H1 (cell line): ENCODE results near the gene RBM17. TPM values are rescaled to one million over a fixed set of nuclear protein-coding genes. Genes with fewer than 3 reads are reported as not detected.

ENCODE experiments used
- CTCF ChIA-PET: fragments of 300-600 bp; sonication (Branson Sonifier 250); formaldehyde crosslinking; loops from one replicate; lab custom pipeline; 2021; ENCODE audit not compliant: partially characterized antibody; lab: Charles Lee
- POLR2A ChIA-PET: fragments of 300-600 bp; sonication (Branson Sonifier 250); formaldehyde crosslinking; loops from one replicate; lab custom pipeline; 2021; ENCODE audit warnings: inconsistent platforms; ENCODE audit not compliant: partially characterized antibody; lab: Charles Lee
- DNase-seq, 2 experiments: peaks; one replicate each; pipeline versions ENCODE4 v3.0.0 to v3.0.0-alpha.2; 2010 to 2022; ENCODE audit warnings: low spot score in 2 of 2, low read depth in 1 of 2, mixed read lengths in 1 of 2
- FAIRE-seq: peaks from 2 replicates; lab custom pipeline; 2011; peaks lifted over from hg19 to GRCh38; lab: Jason Lieb, UNC
- H2AFZ ChIP-seq: 2 replicates; pipeline ENCODE4 v1.8.1; 2012; ENCODE audit warnings: low read length, inconsistent platforms
- H2AK5ac ChIP-seq: 2 replicates; pipeline ENCODE4 v1.6.1; 2013; ENCODE audit warnings: low read depth, low read length
- H2BK120ac ChIP-seq: replicated peaks from 2 replicates; pipeline ENCODE3; 2013; ENCODE audit warnings: low read depth, low read length, inconsistent platforms
- H2BK12ac ChIP-seq: 2 replicates; pipeline ENCODE4 v1.6.1; 2013; ENCODE audit warnings: low read depth, low read length
- H2BK15ac ChIP-seq: 2 replicates; pipeline ENCODE4 v1.6.1; 2013; ENCODE audit warnings: low read length
- H2BK20ac ChIP-seq: 2 replicates; pipeline ENCODE4 v1.6.1; 2013; ENCODE audit warnings: low read length
- H2BK5ac ChIP-seq: 2 replicates; pipeline ENCODE4 v1.6.1; 2013; ENCODE audit warnings: low read depth, low read length
- H3K14ac ChIP-seq: 2 replicates; pipeline ENCODE4 v1.6.1; 2013; ENCODE audit warnings: inconsistent platforms; ENCODE audit not compliant: insufficient read length
- H3K18ac ChIP-seq: 2 replicates; pipeline ENCODE4 v1.6.1; 2013; ENCODE audit warnings: low read length; ENCODE audit errors: extremely low read depth
- H3K23ac ChIP-seq: 2 replicates; pipeline ENCODE4 v1.6.1; 2013; ENCODE audit warnings: inconsistent platforms; ENCODE audit not compliant: insufficient read length
- H3K23me2 ChIP-seq: 2 replicates; pipeline ENCODE4 v1.6.1; 2013; ENCODE audit warnings: low read depth, low read length
- H3K27ac ChIP-seq: 2 replicates; pipeline ENCODE4 v1.6.1; 2011; ENCODE audit warnings: low read depth, low read length, inconsistent platforms
- H3K27me3 ChIP-seq, 4 experiments: replicated peaks in 1 of 4; 1 replicate in 1 of 4; 2 replicates in 3 of 4; pipeline versions ENCODE4 v1.6.1 to v1.8.1; 2011 to 2013; ENCODE audit warnings: low read length in 3 of 4, mild to moderate bottlenecking in 3 of 4, inconsistent platforms in 2 of 4, mixed read lengths in 2 of 4, moderate library complexity in 1 of 4; ENCODE audit not compliant: control insufficient read depth in 3 of 4, insufficient read depth in 3 of 4; ENCODE audit errors: extremely low read depth in 1 of 4
- H3K36me3 ChIP-seq, 4 experiments: 2 replicates each; pipeline versions ENCODE4 v1.6.1 to v1.8.1; 2011 to 2013; ENCODE audit warnings: mild to moderate bottlenecking in 4 of 4, low read length in 3 of 4, moderate library complexity in 2 of 4, control low read depth in 1 of 4, inconsistent platforms in 1 of 4; ENCODE audit not compliant: insufficient read depth in 4 of 4, control insufficient read depth in 2 of 4
- H3K4ac ChIP-seq: replicated peaks from 2 replicates; pipeline ENCODE3; 2013; ENCODE audit warnings: low read length, low read depth, mixed read lengths, inconsistent platforms; ENCODE audit not compliant: insufficient read length
- H3K4me1 ChIP-seq, 4 experiments: replicated peaks in 1 of 4; 1 replicate in 1 of 4; 2 replicates in 3 of 4; pipeline versions ENCODE4 v1.6.1 to v1.8.1; 2011 to 2013; ENCODE audit warnings: low read length in 3 of 4, inconsistent platforms in 2 of 4, mixed read lengths in 1 of 4; ENCODE audit not compliant: insufficient read depth in 4 of 4, control insufficient read depth in 3 of 4
- H3K4me2 ChIP-seq, 2 experiments: 2 replicates each; pipeline versions ENCODE4 v1.6.1 to v1.8.1; 2011 to 2013; ENCODE audit warnings: low read depth in 2 of 2, low read length in 2 of 2, control low read depth in 1 of 2, inconsistent platforms in 1 of 2, mild to moderate bottlenecking in 1 of 2; ENCODE audit not compliant: insufficient read depth in 1 of 2
- H3K4me3 ChIP-seq, 4 experiments: fragments of 200-600, 300-600 bp in 1 of 4; sonication (generic), shearing (Covaris generic), sonication (Bioruptor Twin) in 1 of 4; 2 replicates each; pipeline versions ENCODE4 v1.5.1 to v1.8.1; 2011 to 2016; ENCODE audit warnings: low read length in 4 of 4, low read depth in 3 of 4, control low read depth in 2 of 4, inconsistent platforms in 2 of 4, mild to moderate bottlenecking in 2 of 4, mixed read lengths in 1 of 4, moderate library complexity in 1 of 4; ENCODE audit not compliant: insufficient read depth in 2 of 4; ENCODE audit errors: extremely low read depth in 1 of 4
- H3K56ac ChIP-seq: replicated peaks from 2 replicates; pipeline ENCODE3; 2013; ENCODE audit warnings: low read depth, mild to moderate bottlenecking, mixed read lengths, low read length, inconsistent platforms; ENCODE audit not compliant: insufficient read length
- H3K79me1 ChIP-seq: 2 replicates; pipeline ENCODE4 v1.6.1; 2013; ENCODE audit warnings: low read depth, low read length, control low read depth
- H3K79me2 ChIP-seq, 2 experiments: 2 replicates each; pipeline versions ENCODE4 v1.6.1 to v1.8.1; 2012 to 2013; ENCODE audit warnings: low read length in 2 of 2, mild to moderate bottlenecking in 2 of 2, inconsistent platforms in 1 of 2; ENCODE audit not compliant: insufficient read depth in 2 of 2, control insufficient read depth in 1 of 2
- H3K9ac ChIP-seq, 4 experiments: replicated peaks in 1 of 4; 1 replicate in 1 of 4; 2 replicates in 3 of 4; pipeline versions ENCODE4 v1.6.1 to v1.8.1; 2011 to 2013; ENCODE audit warnings: low read depth in 3 of 4, low read length in 3 of 4, control low read depth in 2 of 4, mild to moderate bottlenecking in 2 of 4, moderate library complexity in 2 of 4, inconsistent platforms in 1 of 4; ENCODE audit errors: extremely low read depth in 1 of 4
- H3K9me3 ChIP-seq, 2 experiments: 2 replicates each; pipeline versions ENCODE4 v1.6.1 to v1.8.1; 2012 to 2013; ENCODE audit warnings: mild to moderate bottlenecking in 2 of 2, moderate library complexity in 2 of 2, control low read depth in 1 of 2, inconsistent platforms in 1 of 2, low read depth in 1 of 2, low read length in 1 of 2, mixed read lengths in 1 of 2; ENCODE audit not compliant: insufficient read depth in 2 of 2
- H4K20me1 ChIP-seq, 2 experiments: replicated peaks in 1 of 2; 2 replicates each; pipeline versions ENCODE3 to v1.8.1; 2011 to 2013; ENCODE audit warnings: inconsistent platforms in 2 of 2, low read length in 2 of 2, mild to moderate bottlenecking in 1 of 2; ENCODE audit not compliant: insufficient read depth in 2 of 2, control insufficient read depth in 1 of 2
- H4K5ac ChIP-seq: 2 replicates; pipeline ENCODE4 v1.6.1; 2013; ENCODE audit warnings: low read length, low read depth, mixed read lengths, inconsistent platforms; ENCODE audit not compliant: insufficient read length
- H4K8ac ChIP-seq: 2 replicates; pipeline ENCODE4 v1.8.0; 2013; ENCODE audit warnings: mild to moderate bottlenecking, moderate library complexity, low read length, inconsistent platforms; ENCODE audit not compliant: insufficient read depth; ENCODE audit errors: extremely low read depth
- H4K91ac ChIP-seq: replicated peaks from 2 replicates; pipeline ENCODE3; 2013; ENCODE audit warnings: low read length, mixed read lengths, inconsistent platforms; ENCODE audit not compliant: insufficient read length
- ATF3 ChIP-seq: IDR thresholded peaks from 2 replicates; pipeline ENCODE4 v1.6.1; 2011; ENCODE audit warnings: low read depth, mild to moderate bottlenecking, low read length; ENCODE audit not compliant: insufficient read depth
- WGBS, 2 experiments: shearing (Covaris generic) in 1 of 2; methylation state at CpG; one replicate each; pipeline versions ENCODE4 v1.1.6 to v1.1.7; 2013 to 2015; ENCODE audit warnings: low lambda C conversion rate in 2 of 2, mixed read lengths in 2 of 2, inconsistent platforms in 1 of 2, low coverage in 1 of 2, missing lambda C conversion rate in 1 of 2; ENCODE audit not compliant: insufficient replicate concordance in 2 of 2, insufficient coverage in 1 of 2, insufficient read length in 1 of 2; ENCODE audit errors: extremely low coverage in 1 of 2, missing lambda C conversion rate in 1 of 2; 5-methylcytosine and 5-hydroxymethylcytosine counted together
- polyA plus RNA-seq, 7 experiments: library from polyadenylated mRNA; depleted of rRNA in 3 of 7; stranded (reverse) in 5 of 7; unstranded in 2 of 7; fragments of >200 nt in 5 of 7; fragments of 200-250 nt in 2 of 7; gene quantifications; 1 replicate in 5 of 7; 2 replicates in 1 of 7; 4 replicates in 1 of 7; pipeline versions ENCODE4 v1.2.1 to v1.2.3, GENCODE V29; 2011 to 2013; ENCODE audit warnings: missing spikeins in 2 of 7, mixed read lengths in 2 of 7
- total RNA-seq: library from RNA; stranded (reverse); fragmentation: NEBNext Ultra II Directional; extraction: Animal tissue kit (Norgen Biotek cat#: 25700); gene quantifications from 2 replicates; pipeline ENCODE4 v1.2.1, GENCODE V29; 2021

Gene RBM17
- total and polyA plus RNA-seq, 2 of the 8 experiments (the other 6 are each of a cell fraction or from before 2014, with no cell fraction given): 15.7 to 128 TPM

- POLR2A ChIA-PET: no interaction called here
- no peak for FAIRE-seq
- Histone ChIP-seq H3K14ac (no peak overlapping the region), H3K79me1 (no peaks in the 10 kb centered on the region), H2BK15ac (no peak overlapping the region), H3K27ac (no peak overlapping the region), H4K5ac (no peak overlapping the region), H2BK20ac (no peak overlapping the region), H3K79me2 (no peaks in the 10 kb centered on the region), H3K4me3 (no peak overlapping the region), H4K91ac (no peak overlapping the region), H3K4ac (no peak overlapping the region), H2BK12ac (no peak overlapping the region), H3K4me1 (no peaks in the 10 kb centered on the region), H3K23me2 (no peaks in the 10 kb centered on the region), H3K18ac (no peak overlapping the region), H3K9ac (no peak overlapping the region), H4K20me1 (no peaks in the 10 kb centered on the region), H3K27me3 (no peaks in the 10 kb centered on the region), H2BK5ac (no peak overlapping the region), H2BK120ac (no peak overlapping the region), H3K4me2 (no peak overlapping the region), H2AFZ (no peak overlapping the region), H3K9me3 (no peaks in the 10 kb centered on the region), H4K8ac (no peak overlapping the region), H3K23ac (no peak overlapping the region), H3K36me3 (no peaks in the 10 kb centered on the region), H3K56ac (no peak overlapping the region), H2AK5ac (no peak overlapping the region)
- WGBS, 2 experiments: 82% methylated on average over 4 of the region's 4 CpGs; no CpG with 5 or more reads in 1 of the 2 experiments
- no peak for TF ChIP-seq ATF3
- CTCF ChIA-PET: interaction anchor here (0.6 to 2.5 kb wide), 5 partner anchors 19 to 53 kb away, joined by 3 to 11 read pairs (median 4); no protein-coding TSS in a partner anchor
- DNase-seq: no peak
These were observed 21.4 kb upstream of the RBM17 start for GRCh38 chr10:6067457-6067856.
